Measurements from ENCODE around the gene P4HA2. TPM values are rescaled to one million over a fixed set of nuclear protein-coding genes. Genes with fewer than 3 reads are reported as not detected.
"Not testable (repeated sequence)": the region's sequence is repeated elsewhere in the genome, so short reads cannot be mapped to it uniquely, and the experiment has no call there.

Gene P4HA2
- polyA plus RNA-seq, 1 donor (not counting 4 experiments of a cell fraction or from before 2014, with no cell fraction given), result 93.6 TPM

- no peak overlapping the region for H3K9ac ChIP-seq (ENCODE audit: control insufficient read depth, extremely low read depth, insufficient read depth, low read length)
- dilution Hi-C loops (cut with MboI; ENCODE audit: extremely low pct_ligation_motif_present, low sequenced_read_pairs), result no loop called here
- TF ChIP-seq, protein P1, sequence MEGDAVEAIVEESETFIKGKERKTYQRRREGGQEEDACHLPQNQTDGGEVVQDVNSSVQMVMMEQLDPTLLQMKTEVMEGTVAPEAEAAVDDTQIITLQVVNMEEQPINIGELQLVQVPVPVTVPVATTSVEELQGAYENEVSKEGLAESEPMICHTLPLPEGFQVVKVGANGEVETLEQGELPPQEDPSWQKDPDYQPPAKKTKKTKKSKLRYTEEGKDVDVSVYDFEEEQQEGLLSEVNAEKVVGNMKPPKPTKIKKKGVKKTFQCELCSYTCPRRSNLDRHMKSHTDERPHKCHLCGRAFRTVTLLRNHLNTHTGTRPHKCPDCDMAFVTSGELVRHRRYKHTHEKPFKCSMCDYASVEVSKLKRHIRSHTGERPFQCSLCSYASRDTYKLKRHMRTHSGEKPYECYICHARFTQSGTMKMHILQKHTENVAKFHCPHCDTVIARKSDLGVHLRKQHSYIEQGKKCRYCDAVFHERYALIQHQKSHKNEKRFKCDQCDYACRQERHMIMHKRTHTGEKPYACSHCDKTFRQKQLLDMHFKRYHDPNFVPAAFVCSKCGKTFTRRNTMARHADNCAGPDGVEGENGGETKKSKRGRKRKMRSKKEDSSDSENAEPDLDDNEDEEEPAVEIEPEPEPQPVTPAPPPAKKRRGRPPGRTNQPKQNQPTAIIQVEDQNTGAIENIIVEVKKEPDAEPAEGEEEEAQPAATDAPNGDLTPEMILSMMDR (optimal IDR thresholded peaks at IDR 0.05 in 1 of 3, IDR thresholded peaks at IDR 0.05 in 1 of 3, conservative IDR thresholded peaks at IDR 0.05 in 1 of 3; ENCODE audit: extremely low read depth in 1 of 3, insufficient read depth in 2 of 3, low read length in 3 of 3), result no peak
- TF ChIP-seq EZH2 (IDR thresholded peaks at IDR 0.05; ENCODE audit: low read length), result no peak
- H2AFZ ChIP-seq (ENCODE audit: control insufficient read depth, low read length), result no peak overlapping the region
- H3K27me3 ChIP-seq (ENCODE audit: control insufficient read depth, extremely low read depth, insufficient read depth, low read length), result no peaks in the 10 kb centered on the region
- H3K27ac ChIP-seq (ENCODE audit: control insufficient read depth, insufficient read depth, low read length), result no peak overlapping the region
- no peaks in the 10 kb centered on the region for H3K9me3 ChIP-seq (ENCODE audit: control insufficient read depth, low read depth, low read length)
- FAIRE-seq, result no peak
- H3K36me3 ChIP-seq (ENCODE audit: control insufficient read depth in 2 of 2, extremely low read depth in 1 of 2, insufficient read depth in 2 of 2, low read length in 2 of 2), result no peaks in the 10 kb centered on the region
- H4K20me1 ChIP-seq (ENCODE audit: control insufficient read depth, extremely low read depth, insufficient read depth, low read length), result no peaks in the 10 kb centered on the region
- H3K4me3 ChIP-seq (ENCODE audit: control insufficient read depth in 2 of 3, extremely low read depth in 1 of 3, insufficient read depth in 2 of 3, low read depth in 1 of 3, low read length in 3 of 3), result no peak overlapping the region
- H3K4me2 ChIP-seq (ENCODE audit: control insufficient read depth, extremely low read depth, insufficient read depth, low read depth, low read length), result no peak overlapping the region
- peaks cover 2% of the 10 kb centered on the region for H3K9me1 ChIP-seq (ENCODE audit: control insufficient read depth, extremely low read depth, insufficient read depth, low read length)
- DNase-seq (ENCODE audit: low read depth, low spot score), result no peak
- H3K79me2 ChIP-seq (ENCODE audit: control insufficient read depth, insufficient read depth, low read length), result no peaks in the 10 kb centered on the region
- peaks cover 11% of the 10 kb centered on the region for H3K4me1 ChIP-seq (ENCODE audit: control insufficient read depth, extremely low read depth, insufficient read depth, low read length)
These were observed 51.1 kb downstream of the P4HA2 start for GRCh38 chr5:132176521-132176945.

GRCh38 chr5:132162945-132163344, 64.7 kb downstream of the P4HA2 start:
- FAIRE-seq (no peak), DNase-seq (ENCODE audit: low read depth, low spot score) (no peak)
- Histone ChIP-seq H3K27me3 (ENCODE audit: control insufficient read depth, extremely low read depth, insufficient read depth, low read length) (no peaks in the 10 kb centered on the region), H3K4me3 (ENCODE audit: control insufficient read depth in 2 of 3, extremely low read depth in 1 of 3, insufficient read depth in 2 of 3, low read depth in 1 of 3, low read length in 3 of 3) (no peak overlapping the region), H3K79me2 (ENCODE audit: control insufficient read depth, insufficient read depth, low read length) (no peaks in the 10 kb centered on the region), H3K4me2 (ENCODE audit: control insufficient read depth, extremely low read depth, insufficient read depth, low read depth, low read length) (no peak overlapping the region), H3K9me3 (ENCODE audit: control insufficient read depth, low read depth, low read length) (no peaks in the 10 kb centered on the region), H3K9ac (ENCODE audit: control insufficient read depth, extremely low read depth, insufficient read depth, low read length) (no peak overlapping the region), H4K20me1 (ENCODE audit: control insufficient read depth, extremely low read depth, insufficient read depth, low read length) (no peaks in the 10 kb centered on the region), H3K36me3 (ENCODE audit: control insufficient read depth in 2 of 2, extremely low read depth in 1 of 2, insufficient read depth in 2 of 2, low read length in 2 of 2) (no peaks in the 10 kb centered on the region), H3K27ac (ENCODE audit: control insufficient read depth, insufficient read depth, low read length) (no peak overlapping the region), H2AFZ (ENCODE audit: control insufficient read depth, low read length) (no peak overlapping the region), H3K9me1 (ENCODE audit: control insufficient read depth, extremely low read depth, insufficient read depth, low read length) (no peaks in the 10 kb centered on the region), H3K4me1 (ENCODE audit: control insufficient read depth, extremely low read depth, insufficient read depth, low read length) (no peaks in the 10 kb centered on the region)
- no peak for TF ChIP-seq EZH2 (IDR thresholded peaks at IDR 0.05; ENCODE audit: low read length)
- TF ChIP-seq, protein P1 (optimal IDR thresholded peaks at IDR 0.05 in 1 of 3, IDR thresholded peaks at IDR 0.05 in 1 of 3, conservative IDR thresholded peaks at IDR 0.05 in 1 of 3; ENCODE audit: extremely low read depth in 1 of 3, insufficient read depth in 2 of 3, low read length in 3 of 3), result no peak
- dilution Hi-C loops (cut with MboI; ENCODE audit: extremely low pct_ligation_motif_present, low sequenced_read_pairs), result no loop called here

DNA sequence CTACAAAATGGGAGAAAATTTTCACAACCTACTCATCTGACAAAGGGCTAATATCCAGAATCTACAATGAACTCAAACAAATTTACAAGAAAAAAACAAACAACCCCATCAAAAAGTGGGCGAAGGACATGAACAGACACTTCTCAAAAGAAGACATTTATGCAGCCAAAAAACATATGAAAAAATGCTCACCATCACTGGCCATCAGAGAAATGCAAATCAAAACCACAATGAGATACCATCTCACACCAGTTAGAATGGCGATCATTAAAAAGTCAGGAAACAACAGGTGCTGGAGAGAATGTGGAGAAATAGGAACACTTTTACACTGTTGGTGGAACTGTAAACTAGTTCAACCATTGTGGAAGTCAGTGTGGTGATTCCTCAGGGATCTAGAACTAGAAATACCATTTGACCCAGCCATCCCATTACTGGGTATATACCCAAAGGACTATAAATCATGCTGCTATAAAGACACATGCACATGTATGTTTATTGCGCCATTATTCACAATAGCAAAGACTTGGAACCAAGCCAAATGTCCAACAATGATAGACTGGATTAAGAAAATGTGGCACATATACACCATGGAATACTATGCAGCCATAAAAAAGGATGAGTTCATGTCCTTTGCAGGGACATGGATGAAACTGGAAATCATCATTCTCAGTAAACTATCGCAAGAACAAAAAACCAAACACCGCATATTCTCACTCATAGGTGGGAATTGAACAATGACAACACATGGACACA, 65.9 kb downstream of the P4HA2 start:
- DNase-seq (ENCODE audit: low read depth, low spot score); H3K27ac ChIP-seq (ENCODE audit: control insufficient read depth, insufficient read depth, low read length); H3K79me2 ChIP-seq (ENCODE audit: control insufficient read depth, insufficient read depth, low read length); H3K36me3 ChIP-seq (ENCODE audit: control insufficient read depth in 2 of 2, extremely low read depth in 1 of 2, insufficient read depth in 2 of 2, low read length in 2 of 2); H3K9me3 ChIP-seq (ENCODE audit: control insufficient read depth, low read depth, low read length); H3K27me3 ChIP-seq (ENCODE audit: control insufficient read depth, extremely low read depth, insufficient read depth, low read length); H3K9ac ChIP-seq (ENCODE audit: control insufficient read depth, extremely low read depth, insufficient read depth, low read length); FAIRE-seq; H2AFZ ChIP-seq (ENCODE audit: control insufficient read depth, low read length); dilution Hi-C loops (cut with MboI; ENCODE audit: extremely low pct_ligation_motif_present, low sequenced_read_pairs); H3K4me3 ChIP-seq (ENCODE audit: control insufficient read depth in 2 of 3, extremely low read depth in 1 of 3, insufficient read depth in 2 of 3, low read depth in 1 of 3, low read length in 3 of 3); H4K20me1 ChIP-seq (ENCODE audit: control insufficient read depth, extremely low read depth, insufficient read depth, low read length); H3K4me1 ChIP-seq (ENCODE audit: control insufficient read depth, extremely low read depth, insufficient read depth, low read length); H3K9me1 ChIP-seq (ENCODE audit: control insufficient read depth, extremely low read depth, insufficient read depth, low read length); H3K4me2 ChIP-seq (ENCODE audit: control insufficient read depth, extremely low read depth, insufficient read depth, low read depth, low read length): not testable (repeated sequence)
